ENCODE data around the gene DST. TPM values are rescaled to one million over a fixed set of nuclear protein-coding genes. Genes with fewer than 3 reads are reported as not detected.

DST gene
- total RNA-seq, 1 experiment from 2014 or later: 106 TPM

DNA sequence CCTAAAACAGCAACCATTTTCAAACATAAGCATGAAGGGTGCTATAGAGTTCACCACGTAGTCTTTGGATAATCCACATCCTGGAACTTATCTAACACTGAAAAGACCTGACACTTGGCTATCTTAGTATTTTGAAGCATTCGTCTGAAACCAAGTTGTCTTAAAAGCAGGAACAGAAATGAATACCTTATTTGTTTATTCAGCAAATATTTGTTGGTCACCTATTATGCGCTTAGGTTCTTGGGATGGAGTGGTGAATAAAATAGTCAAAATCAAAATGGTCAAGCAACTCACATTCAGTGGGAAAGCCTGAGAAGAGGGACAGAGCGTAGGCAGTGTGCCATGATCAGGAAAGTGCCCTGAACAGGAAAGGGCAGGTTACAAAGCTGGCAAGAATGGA lies 206.9 kb downstream of the DST start:
- no peak for DNase-seq (ENCODE audit: low read depth)

DNA sequence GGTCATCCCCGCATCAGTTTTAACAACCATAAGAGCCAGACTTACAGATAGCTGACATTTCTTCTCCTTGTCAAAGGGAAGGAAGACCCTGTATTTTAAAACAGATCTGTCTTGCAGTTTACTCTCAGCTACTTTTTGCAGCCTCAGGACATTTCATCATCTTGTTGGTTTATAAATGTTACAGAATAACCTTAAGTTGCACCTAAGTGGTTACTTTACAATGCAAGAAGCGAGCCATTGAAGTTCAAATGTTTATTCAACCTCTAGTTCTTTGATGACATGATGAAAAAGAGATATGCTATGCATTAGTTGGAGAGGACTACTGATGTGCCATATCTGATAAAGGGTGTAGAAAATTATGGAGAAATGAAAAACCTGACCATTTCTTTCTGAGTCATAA lies 207.4 kb downstream of the DST start:
- DNase-seq (ENCODE audit: low read depth): no peak

DNA sequence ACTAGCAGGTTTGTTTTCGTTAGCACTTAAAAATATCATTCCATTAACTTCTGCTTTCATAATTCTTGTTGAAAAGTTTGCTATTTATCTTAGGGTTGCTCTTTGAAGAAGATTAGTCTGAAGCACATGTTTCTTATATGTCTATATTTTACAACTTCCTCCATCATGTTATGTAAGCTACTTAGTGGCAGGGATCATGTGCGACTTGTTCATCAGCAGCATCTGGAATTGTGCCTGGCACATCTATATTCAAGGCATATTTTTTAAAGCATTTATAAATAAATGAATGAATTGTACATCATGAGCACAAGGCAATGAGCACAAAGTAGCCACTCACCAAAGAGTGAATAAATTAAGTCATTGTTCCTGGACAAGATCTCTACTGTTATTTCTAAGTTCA lies 208.1 kb downstream of the DST start:
- no peak for DNase-seq (ENCODE audit: low read depth)

DNA sequence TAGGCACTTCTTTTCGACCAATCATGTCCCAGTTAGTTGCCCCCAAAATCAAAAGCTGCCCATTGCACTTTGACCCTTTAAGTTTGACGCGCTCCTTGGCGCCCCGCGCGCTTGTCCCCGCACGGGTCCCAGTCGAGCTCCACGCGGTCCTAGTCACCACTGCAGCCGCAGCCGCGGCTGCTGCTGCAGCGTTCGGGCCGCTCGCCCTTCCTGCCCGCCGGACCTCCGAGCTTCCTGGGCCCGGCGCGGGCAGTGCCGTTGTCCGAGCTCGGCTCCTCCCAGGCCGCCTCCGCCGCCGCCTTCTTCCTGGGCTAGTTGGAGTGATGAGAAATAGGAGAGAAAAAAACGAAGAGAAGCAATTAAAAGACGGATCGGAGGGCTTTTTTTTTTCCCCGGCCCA lies 209.6 kb downstream of the DST start:
- no peak for DNase-seq (ENCODE audit: low read depth)

DNA sequence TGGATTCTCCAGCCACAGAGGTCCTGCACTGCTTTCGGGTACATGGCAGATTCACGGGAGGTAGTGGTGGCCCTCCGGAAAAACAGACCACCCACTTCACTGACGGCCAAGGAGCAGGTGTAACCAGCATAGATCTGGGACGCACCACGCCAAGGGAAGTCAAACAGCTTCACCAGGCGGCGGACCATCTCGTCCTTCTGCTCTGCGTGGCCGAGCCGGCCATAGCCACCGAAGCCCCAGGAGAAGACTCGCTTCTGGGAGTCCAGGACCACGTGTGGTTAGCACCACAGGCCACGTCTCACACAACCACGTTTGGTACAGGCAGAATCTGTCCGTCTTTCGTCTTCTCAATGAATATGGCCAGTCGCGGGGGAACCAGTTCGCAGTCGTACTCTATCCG lies 210.5 kb downstream of the DST start:
- no peak for DNase-seq (ENCODE audit: low read depth)

DNA sequence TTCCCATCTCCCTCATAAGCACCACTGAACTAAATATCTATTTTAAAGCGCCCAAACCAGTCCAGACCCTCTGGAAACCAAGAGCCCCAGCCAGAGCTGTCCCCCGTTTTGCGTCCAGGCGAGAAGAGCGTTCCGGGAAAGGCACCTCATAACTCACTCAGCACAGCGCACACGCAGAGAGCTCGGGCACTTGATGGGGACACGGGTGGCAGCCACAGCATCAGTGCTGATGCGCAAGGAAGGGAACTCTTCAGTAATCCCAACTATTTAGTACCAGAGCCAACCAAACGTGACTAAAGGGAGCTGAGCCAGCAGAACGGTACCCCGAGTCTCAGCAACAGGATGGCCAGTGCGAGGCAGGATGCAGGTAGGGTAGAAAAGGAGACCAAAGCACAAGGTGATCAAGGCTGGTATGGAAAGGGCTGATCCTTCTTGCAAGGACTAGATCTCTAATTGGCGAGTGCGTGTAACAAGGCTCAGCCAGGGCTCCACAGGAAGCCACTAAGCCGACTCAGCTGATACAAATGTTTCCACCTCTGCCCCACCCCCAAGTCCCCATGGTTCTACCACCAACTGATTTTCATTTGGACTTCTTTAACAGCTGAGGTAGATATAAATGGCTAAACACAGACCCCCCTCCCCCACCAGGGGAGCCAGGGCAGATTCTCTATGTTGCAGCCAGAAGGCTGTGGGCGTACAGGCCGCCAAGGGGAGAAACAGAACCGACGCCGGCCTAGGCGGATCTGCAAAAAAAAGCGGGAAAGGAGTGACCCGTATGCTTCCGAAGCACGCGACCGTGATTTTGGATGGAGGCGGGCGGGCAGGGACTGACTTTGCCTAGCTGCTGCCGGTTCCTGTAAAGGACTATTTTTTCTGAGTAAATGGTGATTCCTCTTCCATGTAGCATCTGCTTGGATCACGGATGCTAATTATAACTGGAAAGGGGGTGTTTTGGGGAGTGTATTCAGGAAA lies 211.8 kb downstream of the DST start:
- DNase-seq (ENCODE audit: low read depth): no peak

DNA sequence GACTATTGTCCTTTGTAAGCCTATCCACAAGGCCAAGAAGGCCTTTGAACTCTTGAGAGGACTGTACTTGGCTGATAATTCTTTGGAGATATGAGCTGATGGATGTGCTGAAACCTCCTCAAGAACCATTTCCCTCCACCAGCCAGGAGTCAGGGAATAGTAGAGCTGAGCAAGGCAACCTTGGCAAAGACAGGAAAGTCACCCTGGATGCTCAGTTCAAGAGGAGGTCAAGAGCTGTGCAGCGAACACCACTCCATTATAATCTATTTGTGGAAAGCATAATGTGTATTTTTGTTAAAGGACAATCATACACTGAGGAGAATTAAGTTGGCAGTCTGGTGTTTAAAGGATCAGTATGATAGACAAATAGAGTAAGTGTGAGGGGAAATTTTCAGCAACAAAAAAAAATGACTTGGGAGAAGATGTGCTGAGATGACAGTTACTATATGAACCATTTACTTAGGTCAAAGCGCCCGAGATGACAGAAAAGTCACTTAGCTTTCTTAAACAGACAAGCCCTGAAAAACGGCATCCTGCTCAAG lies 218.1 kb downstream of the DST start:
- DNase-seq (ENCODE audit: low read depth): no peak

DNA sequence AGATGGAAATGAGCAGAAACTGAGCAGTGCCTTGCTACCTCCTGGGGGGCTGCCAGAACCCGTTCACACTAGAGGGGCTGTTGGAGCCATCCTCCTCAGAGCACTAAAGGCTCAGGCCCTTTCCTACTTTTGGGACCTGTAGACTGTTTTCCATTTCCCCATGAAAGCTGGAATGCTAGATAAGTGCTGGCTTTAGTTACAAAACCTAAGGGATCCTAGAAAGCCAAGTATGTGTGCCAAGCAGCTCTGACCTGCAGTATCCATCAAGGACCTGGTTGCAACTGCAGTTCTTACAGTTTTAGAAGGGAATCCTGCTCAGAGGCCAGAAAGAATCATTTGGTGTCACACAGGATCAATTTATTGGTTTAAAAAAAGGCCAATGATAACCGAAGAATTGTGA lies 218.6 kb downstream of the DST start:
- DNase-seq (ENCODE audit: low read depth): no peak

DNA sequence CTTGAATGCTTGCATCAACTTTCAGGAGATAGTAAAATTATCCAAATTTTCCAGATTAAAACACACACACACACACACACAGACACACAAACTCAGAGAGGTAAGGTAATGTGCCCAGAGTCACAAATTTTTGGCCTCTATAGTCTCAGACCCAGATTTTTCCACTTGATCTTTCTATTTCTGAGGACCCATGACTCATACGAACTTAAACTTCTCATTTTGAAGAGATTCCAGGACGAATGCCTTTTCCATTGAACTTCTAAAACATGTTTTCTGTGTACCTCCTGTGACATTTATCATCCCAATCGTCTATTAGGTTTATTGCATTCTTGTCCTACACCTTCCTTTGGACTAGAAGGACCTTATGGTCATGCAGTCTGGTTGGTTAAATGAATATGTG lies 222.4 kb downstream of the DST start:
- DNase-seq (ENCODE audit: low read depth): no peak

DNA sequence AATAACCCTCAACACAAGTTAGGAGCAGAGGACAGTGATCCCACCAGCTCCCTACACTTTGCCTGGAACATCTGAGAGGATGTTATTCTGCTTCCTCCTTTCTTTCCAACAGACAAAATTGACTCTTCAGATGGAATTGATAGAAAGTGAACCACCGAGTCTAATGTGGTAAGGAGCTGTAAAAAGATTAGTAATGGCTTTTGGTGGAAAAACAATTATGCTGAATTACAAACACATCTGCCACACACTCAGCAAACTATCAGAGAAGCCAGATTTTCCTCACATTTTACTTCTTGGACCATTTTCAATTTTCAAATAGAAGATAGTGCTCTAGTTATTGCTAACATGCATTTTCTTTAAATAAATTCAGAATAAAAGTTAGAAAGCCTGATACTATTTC lies 223.5 kb downstream of the DST start:
- no peak for DNase-seq (ENCODE audit: low read depth)

DNA sequence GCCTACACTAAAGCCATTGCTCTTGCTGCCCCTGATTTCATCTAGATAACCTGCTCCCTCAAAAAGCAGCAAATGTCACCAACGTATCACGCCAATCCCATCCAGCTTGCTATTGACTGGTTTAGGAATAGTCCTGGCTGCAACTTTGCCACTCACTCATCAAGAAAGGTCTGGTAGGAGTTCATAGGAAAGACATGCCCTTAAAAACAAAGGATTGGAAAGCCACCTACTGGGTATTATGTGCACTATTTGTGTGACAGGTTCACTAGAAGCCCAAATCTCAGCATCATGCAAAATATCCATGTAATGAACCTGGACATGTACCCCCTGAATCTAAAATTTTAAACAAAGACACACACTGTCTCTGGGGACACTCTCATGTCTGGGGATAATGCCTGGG lies 224.9 kb downstream of the DST start:
- DNase-seq (ENCODE audit: low read depth): no peak

DNA sequence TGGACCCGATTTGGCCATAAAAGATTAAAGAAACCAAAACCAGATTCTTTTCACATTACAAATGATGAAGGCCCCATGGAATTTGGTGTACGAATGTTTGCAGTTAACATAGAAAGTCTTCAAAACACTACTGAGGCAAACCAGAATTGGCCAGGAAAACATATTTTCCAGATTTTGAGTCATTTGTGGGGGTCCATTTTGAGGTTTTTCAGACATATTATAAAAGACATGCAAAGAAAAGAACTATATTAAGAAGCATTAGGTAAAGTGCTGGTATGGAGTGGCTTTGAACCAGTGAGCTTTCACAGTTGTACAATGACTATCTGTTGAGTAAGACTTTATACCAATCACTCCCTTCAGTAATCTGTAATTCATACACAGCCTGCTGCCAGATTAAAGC lies 226.4 kb downstream of the DST start:
- DNase-seq (ENCODE audit: low read depth): no peak

DNA sequence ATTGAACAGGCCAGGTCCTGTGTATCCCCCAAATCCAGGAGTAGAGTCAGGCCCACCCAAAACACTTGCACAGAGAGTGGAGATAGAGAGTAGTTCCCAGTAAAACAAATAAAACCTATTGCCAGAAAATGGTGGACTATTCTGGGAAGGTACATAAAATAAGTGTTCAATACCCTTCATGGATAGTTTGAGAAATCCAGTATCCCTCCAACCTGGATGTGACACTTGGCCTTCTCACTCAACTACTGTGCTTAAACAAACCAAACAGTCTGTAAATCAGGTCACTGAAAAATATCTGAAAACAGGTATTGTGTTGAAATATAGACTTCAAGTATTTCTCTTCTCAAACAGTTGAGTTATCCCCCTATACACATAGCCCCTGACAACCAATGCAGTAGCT lies 233.7 kb downstream of the DST start:
- DNase-seq (ENCODE audit: low read depth): no peak

Data from Daoy (cell line).